ENCODE data around the gene NOP53. TPM values are rescaled to one million over a fixed set of nuclear protein-coding genes. Genes with fewer than 3 reads are reported as not detected.

The NOP53 gene
- total and polyA plus RNA-seq, 2 of the 4 experiments (the other 2 are of a cell fraction) = 59.5 to 83.2 TPM

DNA sequence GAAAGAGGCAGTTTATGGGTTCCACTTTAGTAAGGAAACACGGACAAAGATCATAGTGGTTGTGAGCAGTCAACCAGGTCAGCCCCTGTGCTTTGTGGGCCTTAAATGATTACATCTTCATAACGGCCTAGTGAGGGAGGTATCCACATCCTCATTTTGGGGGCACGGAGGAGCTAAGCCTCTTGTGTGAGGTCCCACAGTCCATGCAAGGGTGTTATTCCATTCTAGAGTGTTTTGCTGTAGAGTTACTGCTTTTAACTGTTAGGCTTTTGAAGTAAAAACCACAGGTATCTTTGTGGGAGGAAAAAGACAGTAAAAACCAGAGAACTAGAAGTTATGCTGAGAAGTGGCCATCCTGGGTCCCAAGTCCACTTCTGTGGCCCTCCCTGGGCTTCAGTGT is 4.0 kb downstream of the NOP53 start:
- H2AK9ac ChIP-seq (replicated peaks; ENCODE audit: low read depth, low read length, poor library complexity) = no peak overlapping the region
- no peak overlapping the region for H3K4me2 ChIP-seq (ENCODE audit: low read depth, low read length)
- ATAC-seq (ENCODE audit: low read depth) = no peak
- no peak overlapping the region for H3K23ac ChIP-seq (ENCODE audit: low read depth, low read length)
- H3K4me1 ChIP-seq (ENCODE audit: control insufficient read depth, insufficient read depth, low read length) = no peaks in the 10 kb centered on the region
- no peak overlapping the region for H3K56ac ChIP-seq (ENCODE audit: extremely low read depth, insufficient read depth, low read length)
- dilution Hi-C loops (cut with HindIII; ENCODE audit: low sequenced_read_pairs, unreplicated experiment) = no loop called here
- no peak overlapping the region for H3K14ac ChIP-seq (replicated peaks; ENCODE audit: low read depth, low read length)
- no peak overlapping the region for H2AFZ ChIP-seq (replicated peaks; ENCODE audit: low read length, poor library complexity)
- H3K4ac ChIP-seq (ENCODE audit: low read depth, low read length) = no peak overlapping the region
- no peak overlapping the region for H3K27ac ChIP-seq (ENCODE audit: insufficient read depth, low read length)
- H2BK120ac ChIP-seq (ENCODE audit: low read depth, low read length) = no peak overlapping the region
- no TSS peak for BruUV-seq (replicated peaks)
- H3K18ac ChIP-seq (ENCODE audit: low read depth, low read length) = no peak overlapping the region
- no peak overlapping the region for H4K91ac ChIP-seq (ENCODE audit: insufficient read depth, low read depth, low read length)
- H3K9ac ChIP-seq (ENCODE audit: low read depth, low read length) = no peak overlapping the region
- H3K27me3 ChIP-seq (ENCODE audit: control insufficient read depth, insufficient read depth, low read length) = no peaks in the 10 kb centered on the region
- no peak overlapping the region for H2BK20ac ChIP-seq (ENCODE audit: low read depth, low read length)
- no peak overlapping the region for H4K5ac ChIP-seq (ENCODE audit: low read depth, low read length)
- H2AK5ac ChIP-seq (ENCODE audit: low read depth, low read length) = no peak overlapping the region
- H3K9me1 ChIP-seq (ENCODE audit: insufficient read depth, low read length) = no peaks in the 10 kb centered on the region
- no peak for DNase-seq
- TF ChIP-seq, protein P1, sequence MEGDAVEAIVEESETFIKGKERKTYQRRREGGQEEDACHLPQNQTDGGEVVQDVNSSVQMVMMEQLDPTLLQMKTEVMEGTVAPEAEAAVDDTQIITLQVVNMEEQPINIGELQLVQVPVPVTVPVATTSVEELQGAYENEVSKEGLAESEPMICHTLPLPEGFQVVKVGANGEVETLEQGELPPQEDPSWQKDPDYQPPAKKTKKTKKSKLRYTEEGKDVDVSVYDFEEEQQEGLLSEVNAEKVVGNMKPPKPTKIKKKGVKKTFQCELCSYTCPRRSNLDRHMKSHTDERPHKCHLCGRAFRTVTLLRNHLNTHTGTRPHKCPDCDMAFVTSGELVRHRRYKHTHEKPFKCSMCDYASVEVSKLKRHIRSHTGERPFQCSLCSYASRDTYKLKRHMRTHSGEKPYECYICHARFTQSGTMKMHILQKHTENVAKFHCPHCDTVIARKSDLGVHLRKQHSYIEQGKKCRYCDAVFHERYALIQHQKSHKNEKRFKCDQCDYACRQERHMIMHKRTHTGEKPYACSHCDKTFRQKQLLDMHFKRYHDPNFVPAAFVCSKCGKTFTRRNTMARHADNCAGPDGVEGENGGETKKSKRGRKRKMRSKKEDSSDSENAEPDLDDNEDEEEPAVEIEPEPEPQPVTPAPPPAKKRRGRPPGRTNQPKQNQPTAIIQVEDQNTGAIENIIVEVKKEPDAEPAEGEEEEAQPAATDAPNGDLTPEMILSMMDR (conservative IDR thresholded peaks at IDR 0.05; ENCODE audit: low read depth, low read length) = no peak
- TF ChIP-seq NFE2L2 (IDR thresholded peaks at IDR 0.05; ENCODE audit: low read depth, low read length) = no peak
- no peak for TF ChIP-seq MXI1 (IDR thresholded peaks at IDR 0.05; ENCODE audit: borderline replicate concordance, low read depth, low read length)
- no peak for TF ChIP-seq RCOR1 (IDR thresholded peaks at IDR 0.05; ENCODE audit: insufficient replicate concordance, low read length)
- TF ChIP-seq, protein P2, sequence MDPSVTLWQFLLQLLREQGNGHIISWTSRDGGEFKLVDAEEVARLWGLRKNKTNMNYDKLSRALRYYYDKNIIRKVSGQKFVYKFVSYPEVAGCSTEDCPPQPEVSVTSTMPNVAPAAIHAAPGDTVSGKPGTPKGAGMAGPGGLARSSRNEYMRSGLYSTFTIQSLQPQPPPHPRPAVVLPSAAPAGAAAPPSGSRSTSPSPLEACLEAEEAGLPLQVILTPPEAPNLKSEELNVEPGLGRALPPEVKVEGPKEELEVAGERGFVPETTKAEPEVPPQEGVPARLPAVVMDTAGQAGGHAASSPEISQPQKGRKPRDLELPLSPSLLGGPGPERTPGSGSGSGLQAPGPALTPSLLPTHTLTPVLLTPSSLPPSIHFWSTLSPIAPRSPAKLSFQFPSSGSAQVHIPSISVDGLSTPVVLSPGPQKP (IDR thresholded peaks at IDR 0.05; ENCODE audit: borderline replicate concordance, low read depth, low read length) = no peak
- TF ChIP-seq CHD1 (IDR thresholded peaks at IDR 0.05; ENCODE audit: low read depth, low read length) = no peak
- TF ChIP-seq MAFK (IDR thresholded peaks at IDR 0.05; ENCODE audit: low read depth, low read length) = no peak
- no peak for TF ChIP-seq RAD21 (IDR thresholded peaks at IDR 0.05; ENCODE audit: low read length)
- TF ChIP-seq FOS (IDR thresholded peaks at IDR 0.05; ENCODE audit: low read depth, low read length) = no peak
- no peak for TF ChIP-seq MAZ (IDR thresholded peaks at IDR 0.05; ENCODE audit: borderline replicate concordance, low read depth, low read length)
- no peak for TF ChIP-seq SMC3 (IDR thresholded peaks at IDR 0.05; ENCODE audit: low read depth, low read length)
- no peak for TF ChIP-seq POLR2A (IDR thresholded peaks at IDR 0.05; ENCODE audit: low read depth, low read length)
- TF ChIP-seq, protein P3, sequence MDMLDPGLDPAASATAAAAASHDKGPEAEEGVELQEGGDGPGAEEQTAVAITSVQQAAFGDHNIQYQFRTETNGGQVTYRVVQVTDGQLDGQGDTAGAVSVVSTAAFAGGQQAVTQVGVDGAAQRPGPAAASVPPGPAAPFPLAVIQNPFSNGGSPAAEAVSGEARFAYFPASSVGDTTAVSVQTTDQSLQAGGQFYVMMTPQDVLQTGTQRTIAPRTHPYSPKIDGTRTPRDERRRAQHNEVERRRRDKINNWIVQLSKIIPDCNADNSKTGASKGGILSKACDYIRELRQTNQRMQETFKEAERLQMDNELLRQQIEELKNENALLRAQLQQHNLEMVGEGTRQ (IDR thresholded peaks at IDR 0.05; ENCODE audit: low read depth, low read length) = no peak
- TF ChIP-seq RFX5 (IDR thresholded peaks at IDR 0.05; ENCODE audit: low read depth, low read length) = no peak
- no peak for TF ChIP-seq BHLHE40 (IDR thresholded peaks at IDR 0.05; ENCODE audit: low read depth, low read length)
- no peak for TF ChIP-seq CEBPB (IDR thresholded peaks at IDR 0.05; ENCODE audit: low read depth, low read length)
- H3K79me1 ChIP-seq (ENCODE audit: low read depth in 1 of 2, low read length in 2 of 2) = peaks cover 36 to 50% of the 10 kb centered on the region in 2 experiments
- intact Hi-C loops (cut with micrococcal nuclease) = no loop called here
- H2BK5ac ChIP-seq (ENCODE audit: low read depth, low read length, poor library complexity, severe bottlenecking) = no peak overlapping the region
- no peak overlapping the region for H3K4me3 ChIP-seq (ENCODE audit: insufficient read depth, low read depth, low read length)
- in situ Hi-C loops (cut with MboI; ENCODE audit: low sequenced_read_pairs) = loop anchor here (5.0 kb wide), 1 partner anchor 37 kb away; the partner anchor contains the start of gene EHD2
- H3K36me3 ChIP-seq (ENCODE audit: control insufficient read depth, insufficient read depth, low read length) = peaks cover 55% of the 10 kb centered on the region
- no peak overlapping the region for H2BK15ac ChIP-seq (ENCODE audit: low read depth, low read length)
- H4K20me1 ChIP-seq (ENCODE audit: insufficient read depth, low read length) = peaks cover 33% of the 10 kb centered on the region
- H3K9me3 ChIP-seq (ENCODE audit: control insufficient read depth, insufficient read depth, low read length) = no peaks in the 10 kb centered on the region
- no peak overlapping the region for H4K8ac ChIP-seq (ENCODE audit: low read depth in 2 of 2, low read length in 2 of 2)
- WGBS, 2 experiments (ENCODE audit: extremely low coverage in 2 of 2, insufficient read length in 1 of 2) = 80% methylated on average over 1 of the region's 3 CpGs; no CpG with 5 or more reads in 1 of the 2 experiments
- ChIA-PET POLR2A (ENCODE audit: unreplicated experiment) (no interaction called here), CTCF (no interaction called here)

Data from IMR-90 (cell line).